GM18858 (cell line): ENCODE measurements around the gene TMEM120B.
"Not testable (repeated sequence)": the region's sequence is repeated elsewhere in the genome, so short reads cannot be mapped to it uniquely, and the experiment has no call there.

Experiments used
- ATAC-seq: cut with Tn5 transposase; IDR thresholded peaks from one replicate; pipeline ENCODE4 v1.9.1; 2021; ENCODE audit not compliant: unreplicated experiment

TMEM120B gene

DNA sequence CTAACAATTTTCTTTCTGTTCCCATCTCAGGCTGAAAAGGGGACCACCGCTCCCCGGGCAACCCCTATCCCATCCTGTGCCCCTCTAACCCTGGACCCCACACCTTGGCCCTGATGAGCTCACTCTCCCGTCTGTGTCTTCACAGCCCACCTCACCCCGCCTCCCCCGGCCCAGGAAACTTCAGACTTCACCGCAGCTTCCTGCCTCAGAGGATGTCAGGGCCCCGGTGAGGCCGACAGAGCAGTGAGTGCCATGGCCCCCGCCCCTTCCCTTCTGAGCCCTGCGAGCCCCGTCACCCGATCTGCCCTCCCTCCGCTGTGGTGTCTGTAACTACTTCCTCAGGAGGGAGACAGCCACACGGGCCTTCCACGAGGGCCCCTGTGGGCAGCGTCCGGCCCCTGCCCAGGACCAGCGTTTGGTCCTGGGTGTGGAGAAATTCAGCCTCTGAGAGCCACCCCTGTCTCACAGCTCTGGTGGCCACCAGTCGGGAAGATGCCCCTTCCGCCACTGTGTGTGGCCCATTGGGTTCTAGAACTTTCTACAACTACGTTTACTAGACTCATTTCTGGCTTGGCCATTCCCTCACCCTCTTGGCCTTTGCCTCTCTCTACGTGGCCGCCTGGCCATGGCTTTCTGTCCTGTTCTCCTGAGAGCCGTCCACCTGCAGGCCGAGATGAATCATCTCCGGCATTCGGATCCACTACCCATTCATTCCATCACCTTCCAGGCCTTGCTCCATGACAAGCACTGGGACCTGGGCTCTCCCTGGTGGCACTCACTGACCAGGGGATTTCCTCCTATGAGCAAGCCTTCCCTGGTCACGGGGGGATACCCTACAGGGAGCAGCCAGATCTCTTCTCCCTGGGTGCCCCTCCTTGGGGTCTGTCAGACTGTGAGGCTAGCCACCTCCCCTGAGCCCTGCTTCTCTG, 77.5 kb downstream of the TMEM120B start:
- ATAC-seq: peak; percentile 21

DNA sequence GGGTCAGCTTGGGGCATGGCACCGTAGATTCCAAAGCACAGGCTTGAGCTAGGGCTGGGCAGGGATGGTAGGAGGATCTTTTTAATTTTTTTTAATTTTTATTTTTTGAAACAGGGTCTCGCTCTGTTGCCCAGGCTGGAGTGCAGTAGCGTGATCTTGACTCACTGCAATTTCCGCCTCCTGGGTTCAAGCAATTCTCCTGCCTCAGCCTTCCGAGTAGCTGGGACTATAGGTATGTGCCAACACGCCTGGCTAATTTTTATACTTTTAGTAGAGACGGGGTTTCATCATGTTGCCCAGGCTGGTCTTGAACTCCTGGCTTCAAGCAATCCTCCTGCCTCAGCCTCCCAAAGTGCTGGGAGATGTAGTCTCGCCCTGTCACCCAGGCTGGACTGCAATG, 78.2 kb downstream of the TMEM120B start:
- ATAC-seq: not testable (repeated sequence)

DNA sequence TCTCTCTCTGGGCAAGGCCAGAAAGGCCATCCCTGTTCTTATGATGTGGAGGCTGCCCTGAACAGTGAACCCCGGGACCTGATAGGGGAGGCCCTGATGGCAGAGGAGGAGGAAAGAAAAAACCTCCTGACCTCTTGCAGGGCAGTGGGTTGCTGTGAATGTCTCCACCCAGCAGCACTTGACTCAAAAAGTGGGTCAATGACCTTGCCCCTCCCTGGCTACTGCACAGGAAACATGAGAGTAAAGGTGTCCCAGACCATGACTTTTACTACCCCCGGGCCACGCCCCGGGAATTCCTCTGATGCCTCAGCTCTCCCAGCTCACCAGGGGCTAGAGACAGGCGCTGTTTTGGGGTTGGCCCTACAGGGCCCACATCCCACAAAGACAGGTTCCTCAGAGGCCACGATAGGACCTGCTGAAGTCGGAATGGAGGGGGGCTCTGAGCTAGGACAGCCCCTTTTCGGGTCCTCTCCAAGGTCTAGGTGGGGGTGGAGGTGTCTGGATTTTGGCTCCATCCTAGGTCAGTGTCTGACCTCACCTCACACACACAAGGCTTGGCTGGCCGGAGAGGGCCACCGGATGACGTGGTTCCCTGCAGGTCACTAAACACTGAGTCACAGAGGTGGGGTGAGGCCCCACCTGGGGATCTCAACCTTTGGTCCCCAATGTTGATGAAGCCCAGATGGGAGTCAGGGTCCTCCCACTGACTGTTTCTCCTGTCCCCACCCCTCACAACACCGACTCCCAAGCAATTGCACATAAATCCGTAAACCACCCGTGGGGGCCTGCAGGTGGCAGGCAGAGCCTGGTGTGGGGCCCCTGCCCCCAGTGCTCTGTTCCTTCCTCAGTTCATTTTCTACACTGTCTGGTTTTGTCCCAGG, 79.4 kb downstream of the TMEM120B start:
- ATAC-seq: no peak

DNA sequence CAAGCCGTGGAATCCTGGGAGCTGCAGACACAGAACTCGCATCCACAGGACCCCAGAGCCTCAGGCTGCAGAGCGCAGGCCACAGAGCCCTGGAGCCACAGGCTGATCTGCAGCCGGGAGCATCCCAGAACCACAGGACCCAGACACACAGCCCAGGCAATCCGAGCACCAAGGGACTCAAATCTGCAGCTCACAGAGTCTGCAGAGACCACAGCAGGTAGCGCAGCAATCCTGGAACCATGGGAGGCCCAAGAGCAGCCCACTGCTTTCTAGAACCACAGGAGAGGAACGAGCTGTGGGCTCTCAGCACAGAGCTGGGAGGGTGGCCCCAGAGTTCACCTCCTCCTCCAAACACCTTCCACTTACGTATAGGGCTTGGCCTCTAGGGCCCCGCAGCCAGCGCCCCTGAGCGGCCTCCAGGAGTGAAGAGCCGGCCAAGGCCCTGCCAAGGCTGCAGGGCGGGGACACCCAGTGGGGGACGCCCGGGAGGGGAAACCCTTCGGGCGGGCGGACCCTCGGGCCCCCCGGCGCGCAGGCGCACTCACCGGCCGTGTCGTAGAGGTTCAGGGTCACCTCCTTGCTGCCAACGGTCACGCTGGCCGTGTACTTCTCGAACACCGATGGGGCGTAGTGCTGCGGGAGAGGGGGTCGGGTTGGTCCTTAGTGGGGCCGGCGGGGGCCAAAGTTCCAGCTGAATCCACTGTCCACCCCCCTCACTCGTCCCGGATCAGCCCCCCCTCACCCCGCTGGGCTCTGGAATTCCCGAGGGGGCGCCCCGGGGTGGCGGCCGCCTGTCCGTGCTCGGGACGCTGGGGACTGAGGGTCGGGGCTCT, 80.3 kb downstream of the TMEM120B start:
- ATAC-seq: no peak

DNA sequence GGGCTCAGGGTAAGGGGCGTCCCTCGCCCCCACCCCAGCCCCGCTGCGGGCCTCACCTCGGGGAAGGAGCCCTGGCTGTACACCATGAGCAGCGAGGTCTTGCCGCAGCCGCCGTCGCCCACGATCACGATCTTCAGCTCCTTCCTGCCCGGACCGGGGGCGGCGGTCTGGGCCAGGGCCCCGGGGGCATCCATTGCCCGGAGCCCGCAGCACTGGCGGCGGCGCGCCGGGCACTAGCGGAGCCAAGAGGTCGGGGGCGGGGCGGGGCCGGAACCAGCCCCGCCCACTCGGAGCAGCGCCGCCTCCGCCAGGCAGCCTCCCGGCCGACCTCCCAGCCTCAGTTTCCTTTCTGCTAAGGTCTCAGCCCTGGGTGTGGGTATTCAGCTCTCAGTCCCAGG, 80.9 kb downstream of the TMEM120B start, which contains the start of gene RHOF:
RHOF (minus strand) TSS at position 249 of the 398 bp plus-strand sequence; CDS start at position 194, 55 bp downstream.
- ATAC-seq: peak; percentile 4

DNA sequence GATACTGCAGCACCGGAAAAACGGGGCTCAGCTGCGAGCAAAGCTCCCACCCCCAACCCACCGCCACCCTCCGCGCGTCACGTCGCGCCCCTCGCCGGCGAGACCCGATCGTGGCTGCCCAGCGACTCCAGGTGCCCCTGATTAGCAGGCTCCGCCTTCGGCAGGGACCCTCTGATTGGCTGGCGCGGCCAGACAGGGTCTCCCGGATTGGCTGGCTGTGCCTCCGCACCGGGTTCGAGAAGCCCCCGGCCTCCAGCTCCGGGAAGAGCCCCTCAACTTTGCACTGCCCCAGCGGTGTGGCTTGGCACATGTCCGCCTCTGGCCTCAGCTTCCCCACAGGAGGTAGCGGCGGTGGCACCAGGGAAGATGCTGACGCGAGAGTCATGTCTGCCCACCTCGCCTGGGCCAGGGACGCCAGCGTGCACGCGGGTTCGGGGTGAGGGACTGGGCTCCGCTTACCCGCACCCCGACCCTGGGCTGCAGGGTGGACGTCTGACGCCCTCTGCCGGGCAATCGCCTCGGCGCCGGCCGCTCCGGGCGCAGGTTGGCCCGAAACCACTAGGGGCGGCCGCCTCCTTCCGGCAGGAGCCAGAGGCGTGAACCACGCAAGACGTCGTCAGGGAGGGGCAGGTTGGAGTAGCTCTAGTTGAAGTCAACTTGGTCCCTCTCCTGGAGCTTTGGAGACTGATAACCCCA, 81.4 kb downstream of the TMEM120B start:
- peak; percentile 36 for ATAC-seq

DNA sequence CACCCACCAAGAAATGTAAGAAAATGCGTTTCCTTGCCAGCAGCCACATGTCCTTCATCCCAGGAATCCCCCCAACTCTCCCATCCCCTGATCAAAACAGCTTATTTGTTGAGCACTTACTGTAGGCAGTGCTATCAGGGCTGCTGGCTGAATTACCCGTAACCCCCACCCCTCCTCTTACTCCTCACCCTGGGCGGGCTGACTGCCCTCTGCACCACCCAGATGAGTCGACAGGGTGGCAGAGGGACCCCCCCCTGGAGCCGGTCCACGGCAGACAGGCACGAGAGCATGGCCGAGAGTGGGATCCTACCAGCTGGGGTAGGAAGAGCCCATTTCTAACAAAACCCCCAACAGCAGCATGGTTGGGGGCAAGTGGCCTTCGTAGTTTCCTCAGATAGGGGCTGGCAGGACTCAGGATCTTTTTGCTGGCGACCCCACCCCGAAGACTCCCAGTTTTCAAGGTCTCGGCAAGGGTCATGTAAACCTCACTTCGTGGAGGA, 82.0 kb downstream of the TMEM120B start:
- ATAC-seq: no peak

DNA sequence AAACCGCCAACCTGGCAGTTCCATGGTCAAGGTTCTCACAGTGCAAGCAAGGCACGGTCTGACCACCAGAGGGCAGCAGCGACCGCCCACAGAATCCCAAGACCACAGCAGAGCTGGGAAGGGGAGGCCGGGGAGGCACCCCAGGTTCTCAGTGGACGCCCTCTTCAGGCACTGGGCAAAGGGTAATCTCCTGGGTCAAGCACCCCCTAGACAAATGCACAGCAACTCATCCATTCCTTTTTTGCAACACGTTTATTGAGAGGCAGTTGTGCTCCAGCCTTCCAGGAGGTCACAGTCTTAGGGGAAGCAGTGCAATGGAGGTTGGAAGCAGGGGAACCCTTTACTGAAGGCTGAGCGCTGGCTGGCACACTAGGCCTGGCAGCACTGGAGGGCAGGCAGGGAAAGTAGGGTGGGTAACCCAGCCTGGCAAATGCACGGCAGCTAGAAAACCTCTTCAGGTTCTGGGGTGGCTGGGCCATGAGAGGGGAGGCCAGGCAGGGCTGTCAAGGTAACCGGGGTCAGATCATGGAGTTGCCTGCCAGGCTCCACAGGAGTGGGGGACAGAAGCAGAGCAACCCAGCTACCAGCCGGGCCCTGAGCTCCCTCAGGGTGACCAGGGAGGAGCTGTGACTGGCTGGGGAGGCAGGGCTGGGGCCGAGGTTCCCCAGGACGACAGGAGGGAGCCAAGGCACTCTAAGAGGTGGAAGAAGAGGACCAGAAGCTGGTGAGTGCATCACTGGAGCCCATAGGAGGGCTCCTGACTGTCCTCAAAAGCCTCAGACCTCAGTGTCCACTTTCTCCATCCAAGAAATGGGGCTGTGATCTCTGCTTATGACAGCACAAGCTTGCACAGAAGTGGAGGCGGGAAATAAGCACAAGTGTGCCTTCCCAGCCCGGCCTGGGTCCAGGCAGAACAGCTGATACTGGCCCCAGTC, 82.7 kb downstream of the TMEM120B start:
- ATAC-seq: no peak

DNA sequence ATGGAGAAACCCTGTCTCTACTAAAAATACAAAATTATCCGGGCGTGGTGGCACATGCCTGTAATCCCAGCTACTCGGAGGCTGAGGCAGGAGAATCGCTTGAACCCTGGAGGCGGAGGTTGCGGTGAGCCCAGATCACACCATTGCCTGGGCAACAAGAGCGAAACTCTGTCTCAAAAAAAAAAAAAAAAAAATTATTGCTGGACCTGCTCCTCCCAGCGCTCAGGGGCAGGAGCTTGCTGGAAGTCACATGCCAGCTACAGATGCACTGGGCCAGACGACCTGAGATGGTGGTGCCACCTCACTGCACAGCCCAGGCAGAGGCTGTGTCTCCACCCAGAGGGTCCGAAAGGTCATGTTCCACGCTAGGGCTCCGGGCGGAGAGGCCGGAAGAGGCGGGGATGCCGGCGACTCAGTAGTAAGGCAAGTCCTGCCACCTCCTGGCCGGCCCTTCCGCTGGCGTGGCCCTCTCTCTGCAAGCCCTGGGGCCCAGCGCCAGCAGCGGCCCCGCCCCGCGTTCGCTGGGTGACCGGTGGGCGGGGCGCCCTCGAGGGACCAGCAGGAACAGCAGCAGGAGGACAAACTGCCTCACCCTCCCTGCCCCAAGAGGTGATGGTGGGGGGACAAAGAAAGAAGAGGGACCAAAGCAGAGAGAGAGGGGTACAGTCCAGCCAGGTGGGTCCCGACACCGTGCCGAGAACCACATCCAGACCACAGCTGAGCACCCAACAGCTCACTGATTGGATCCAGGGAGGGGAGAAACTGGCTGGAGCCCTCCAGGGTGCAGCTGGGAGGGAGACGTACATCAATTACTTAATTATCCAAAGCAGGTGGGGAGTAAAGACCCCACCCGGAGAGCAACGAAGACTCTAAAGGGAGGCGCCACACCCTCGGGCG, 84.6 kb downstream of the TMEM120B start:
- ATAC-seq: no peak

DNA sequence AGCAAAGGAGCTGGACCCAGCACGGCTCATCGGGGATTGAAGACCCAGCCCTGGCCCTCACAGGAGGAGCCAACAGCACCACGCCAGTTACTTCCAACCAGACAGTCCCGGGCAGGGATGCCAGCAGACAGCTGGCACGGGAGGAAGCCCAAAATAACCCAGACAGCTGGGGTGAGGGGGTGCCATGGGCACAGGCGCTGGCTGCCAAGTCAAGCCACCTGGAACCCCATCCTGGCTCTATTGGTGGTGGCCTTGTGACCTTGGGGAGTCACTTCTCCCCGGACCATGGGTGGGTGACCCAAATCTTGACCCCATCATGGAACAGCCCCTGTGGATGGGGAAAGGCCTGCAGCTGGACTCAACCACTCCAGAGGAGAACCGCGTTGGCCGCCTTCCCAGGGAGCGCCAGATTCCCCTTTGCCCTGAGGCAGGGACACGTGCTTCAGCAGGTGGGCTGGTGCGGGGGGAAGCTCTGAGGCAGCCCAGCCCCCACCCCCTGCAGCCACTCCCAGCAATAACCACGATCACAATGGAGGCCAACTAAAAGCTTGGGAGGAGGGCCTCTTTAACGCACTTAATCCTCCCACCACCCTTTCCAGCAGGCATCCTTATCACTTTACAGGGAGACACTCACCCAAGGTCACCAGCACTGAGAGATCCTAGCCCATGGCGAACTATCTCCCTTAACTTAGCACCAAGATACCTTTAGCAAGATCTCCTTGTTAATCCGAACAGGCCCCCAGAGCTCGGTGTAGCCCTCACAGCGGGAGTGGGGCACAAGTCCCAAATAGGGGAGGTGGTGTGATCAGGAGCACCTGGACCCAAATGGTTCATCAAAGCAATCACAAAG, 85.6 kb downstream of the TMEM120B start:
- ATAC-seq: no peak

DNA sequence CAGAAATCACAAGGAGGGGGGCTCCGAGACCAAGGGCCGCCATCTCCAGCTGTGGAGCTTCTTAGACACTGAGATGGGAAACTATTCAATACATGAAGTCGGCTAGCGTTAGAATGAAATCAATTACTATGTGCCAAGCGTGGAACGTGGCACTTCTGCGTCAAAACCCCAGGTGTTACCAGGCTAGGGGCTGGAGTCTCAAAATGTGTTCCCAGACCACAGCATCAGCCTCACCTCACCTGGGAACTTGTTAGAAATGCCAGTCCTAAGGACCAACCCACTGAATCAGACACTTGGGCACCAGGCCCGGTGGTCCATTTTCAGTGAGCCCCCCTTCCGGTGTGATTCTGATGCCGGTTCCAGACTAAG, 86.2 kb downstream of the TMEM120B start:
- ATAC-seq: no peak

DNA sequence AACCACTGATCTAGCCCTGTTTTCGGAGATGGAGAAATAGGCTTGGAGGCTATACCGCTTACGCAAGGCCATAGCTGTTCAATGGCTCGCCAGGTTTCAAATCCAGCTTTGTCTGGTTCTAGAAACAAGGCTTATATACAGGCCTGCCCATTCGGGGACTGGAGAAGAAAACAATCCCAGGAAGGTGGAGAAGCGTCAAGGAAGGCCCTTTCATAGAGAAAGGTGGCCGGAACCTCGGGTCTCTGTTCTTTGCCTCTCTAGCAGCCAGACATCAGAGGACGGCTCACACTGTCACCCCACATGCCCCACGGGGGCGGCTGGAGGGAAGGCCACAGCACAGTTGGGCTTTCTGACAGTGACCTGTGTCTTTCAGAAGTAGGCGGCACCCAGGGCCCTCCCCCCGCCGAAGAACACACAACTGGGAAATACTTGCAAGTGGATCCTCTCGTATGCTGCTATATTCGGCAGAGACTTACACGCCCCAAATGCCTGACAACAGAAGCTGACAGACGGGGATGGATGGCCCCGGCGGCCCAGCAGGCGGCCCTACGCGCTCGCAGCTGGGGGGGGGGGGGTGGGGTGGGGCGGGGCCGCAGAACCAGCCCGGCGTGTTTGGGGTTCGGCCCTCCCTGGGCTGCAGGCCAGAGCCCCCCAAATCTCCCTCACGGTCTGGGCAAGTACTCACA, 86.7 kb downstream of the TMEM120B start:
- no peak for ATAC-seq

DNA sequence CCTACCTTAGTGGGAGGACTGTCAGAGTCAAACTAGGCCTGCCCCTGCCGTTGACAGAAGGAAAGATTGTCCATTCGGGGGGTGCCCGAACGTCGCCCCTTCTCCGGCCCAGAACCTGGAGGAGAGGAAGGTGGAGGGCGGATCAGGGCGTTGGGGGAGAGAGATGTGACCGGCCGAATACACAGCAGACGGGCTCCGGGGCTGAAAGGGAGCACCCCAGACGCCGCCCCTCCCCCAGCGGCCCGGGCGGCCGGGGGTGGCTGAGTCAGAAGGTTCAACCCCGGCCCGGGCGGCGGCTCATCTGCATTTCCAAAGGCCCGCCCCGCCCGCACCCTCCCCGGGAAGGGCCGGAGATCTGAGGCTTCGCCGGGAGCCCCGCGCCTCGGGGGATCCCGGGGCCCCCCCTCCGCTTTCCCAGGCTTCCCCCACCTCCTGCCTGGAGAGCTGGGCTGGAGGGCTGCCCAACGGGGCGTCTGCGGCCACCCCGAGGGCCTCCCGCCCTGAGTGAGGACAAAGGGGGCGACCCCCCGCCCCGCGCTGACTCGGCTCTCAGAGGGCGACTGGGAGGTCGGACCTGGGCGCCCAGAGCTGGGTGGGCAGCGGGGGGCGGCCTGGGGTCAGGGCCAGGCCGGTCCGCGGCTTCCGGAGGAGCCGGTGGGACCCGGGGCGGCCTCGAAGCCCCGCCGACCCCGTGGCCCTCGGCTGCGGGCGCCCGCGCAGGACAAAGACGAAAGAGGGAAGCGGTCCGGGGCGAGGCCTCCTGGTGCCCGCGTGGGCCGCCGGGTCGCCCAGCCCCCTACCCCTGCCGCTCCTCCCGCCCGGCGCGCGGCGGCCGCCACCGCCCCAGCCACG, 87.5 kb downstream of the TMEM120B start:
- ATAC-seq: no peak

DNA sequence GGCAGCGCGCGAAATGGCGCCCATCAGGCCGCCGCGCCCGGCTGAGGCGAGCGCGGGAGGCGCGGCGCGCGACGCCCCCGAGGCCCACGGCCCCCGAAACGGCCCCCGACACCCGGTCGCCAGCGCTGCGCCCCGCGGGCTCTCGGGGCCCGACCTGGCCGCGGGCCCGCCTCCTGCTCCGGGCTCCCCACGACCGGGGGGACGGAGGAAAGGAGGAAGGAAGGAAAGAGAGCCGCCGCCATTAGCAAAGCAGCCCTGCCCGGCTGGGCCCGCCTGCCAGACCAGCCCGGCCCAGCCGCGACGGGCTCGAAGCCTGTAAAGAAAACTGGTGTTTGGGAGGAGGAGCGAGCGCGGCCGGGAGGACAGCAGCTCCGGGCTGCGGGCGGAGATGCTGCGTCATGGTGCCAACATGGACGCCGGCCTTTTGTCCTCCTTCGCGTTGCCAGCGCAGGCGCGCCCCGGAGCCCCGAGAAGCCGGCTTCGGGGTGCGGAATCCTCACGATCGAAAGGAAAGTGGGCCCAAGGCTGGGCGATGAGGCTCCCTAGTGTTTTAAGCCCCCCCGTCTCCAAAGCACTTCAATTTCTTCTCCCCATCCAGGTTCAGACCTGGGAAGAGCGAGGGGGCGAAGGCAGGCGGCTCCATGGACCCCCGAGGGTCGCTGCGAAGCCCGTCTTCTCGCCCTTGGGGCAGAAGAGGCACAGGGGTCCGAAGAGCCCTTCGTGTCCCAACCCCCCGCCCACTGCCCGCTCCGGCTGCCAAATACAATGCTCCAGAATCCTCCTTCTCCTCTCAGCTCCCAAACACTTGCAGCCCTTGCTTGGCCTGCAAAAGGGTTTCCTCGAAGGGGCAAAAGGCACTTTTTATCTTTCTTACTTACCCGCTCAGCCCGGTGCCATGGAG, 88.4 kb downstream of the TMEM120B start:
- no peak for ATAC-seq
